ENCODE data around the gene KIT. TPM values are rescaled to one million over a fixed set of nuclear protein-coding genes. Genes with fewer than 3 reads are reported as not detected.

Gene KIT
- total RNA-seq, 2 experiments from 2014 or later, result 0.23 to 0.28 TPM

DNA sequence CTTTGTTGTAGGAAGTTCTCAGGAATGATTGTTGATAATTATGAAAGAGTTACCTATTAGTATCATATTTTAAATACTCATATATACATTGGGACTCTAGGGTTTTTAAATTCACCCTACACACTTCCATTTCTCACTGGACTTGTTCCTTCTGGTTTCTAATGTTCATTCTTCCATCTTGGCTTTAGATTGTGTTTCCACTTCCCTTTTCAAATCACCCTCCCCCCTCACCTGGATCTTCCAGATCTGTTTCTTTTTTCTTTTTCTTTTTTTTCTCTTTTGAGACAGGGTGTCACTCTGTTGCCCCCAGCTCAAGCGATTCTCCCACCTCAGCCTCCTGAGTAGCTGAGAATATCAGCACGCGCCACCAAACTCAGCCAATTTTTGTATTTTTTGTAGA lies 6.7 kb upstream of the KIT start:
- Mint-ChIP-seq H3K4me1 (no peaks in the 10 kb centered on the region), H3K27ac (no peak overlapping the region), H3K36me3 (no peaks in the 10 kb centered on the region), H3K9me3 (no peaks in the 10 kb centered on the region), H3K4me3 (no peak overlapping the region), H3K27me3 (peaks cover 14% of the 10 kb centered on the region)
- DNase-seq, result no peak

GRCh38 chr4:54654753-54655152 lies 3.0 kb upstream of the KIT start:
- peaks cover 48% of the 10 kb centered on the region for H3K27me3 Mint-ChIP-seq

GRCh38 chr4:54657185-54657550 lies 589 bp upstream of the KIT start:
- Mint-ChIP-seq H3K27me3 (peaks cover 69% of the 10 kb centered on the region), H3K4me1 (peaks cover 11% of the 10 kb centered on the region), H3K4me3 (peak overlapping the region; percentile 38), H3K9me3 (no peaks in the 10 kb centered on the region), H3K27ac (no peak overlapping the region), H3K36me3 (no peaks in the 10 kb centered on the region)
- DNase-seq, result no peak

More at GRCh38 chr4:54654753-54655152, 3.0 kb upstream of the KIT start:
- H3K36me3 Mint-ChIP-seq, result no peaks in the 10 kb centered on the region
- peaks cover 5% of the 10 kb centered on the region for H3K4me1 Mint-ChIP-seq
- DNase-seq, result no peak
- H3K4me3 Mint-ChIP-seq, result no peak overlapping the region
- H3K27ac Mint-ChIP-seq, result no peak overlapping the region
- H3K9me3 Mint-ChIP-seq, result no peaks in the 10 kb centered on the region

GRCh38 chr4:54658252-54659093 lies 716 bp downstream of the KIT start:
- peak overlapping the region; percentile 59 for H3K4me3 Mint-ChIP-seq
- peak; percentile 31 for DNase-seq
- H3K27me3 Mint-ChIP-seq, result peaks cover 72% of the 10 kb centered on the region
- no peak overlapping the region for H3K27ac Mint-ChIP-seq
- peaks cover 11% of the 10 kb centered on the region for H3K4me1 Mint-ChIP-seq
- no peaks in the 10 kb centered on the region for H3K9me3 Mint-ChIP-seq
- H3K36me3 Mint-ChIP-seq, result no peaks in the 10 kb centered on the region

GRCh38 chr4:54659313-54659712 lies 1.6 kb downstream of the KIT start:
- Mint-ChIP-seq H3K4me3 (peak overlapping the region; percentile 59), H3K4me1 (peaks cover 11% of the 10 kb centered on the region), H3K27me3 (peaks cover 78% of the 10 kb centered on the region), H3K36me3 (no peaks in the 10 kb centered on the region), H3K27ac (no peak overlapping the region), H3K9me3 (no peaks in the 10 kb centered on the region)
- no peak for DNase-seq

GRCh38 chr4:54659749-54660535 lies 2.2 kb downstream of the KIT start:
- no peak for DNase-seq
- no peaks in the 10 kb centered on the region for H3K9me3 Mint-ChIP-seq

DNA sequence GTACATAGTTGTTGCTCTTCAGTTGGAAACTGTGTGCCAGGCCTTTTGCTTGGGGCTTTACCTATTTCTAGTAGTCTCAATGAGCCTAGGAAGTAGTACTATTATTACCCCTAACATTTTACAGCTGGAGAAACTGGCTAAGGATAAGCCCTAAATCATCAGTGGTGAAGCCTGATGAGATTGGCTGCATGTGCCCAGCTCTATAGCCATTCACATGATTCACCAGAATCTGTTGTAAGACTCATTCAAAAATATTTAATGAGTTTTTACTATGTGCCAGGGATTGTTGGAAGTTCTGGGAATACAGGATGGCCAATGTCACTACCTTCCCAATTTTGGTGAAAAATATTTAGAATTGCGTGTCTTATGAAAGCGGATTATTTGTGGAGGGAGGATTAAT lies 2.8 kb downstream of the KIT start:
- Mint-ChIP-seq H3K27me3 (peaks cover 73% of the 10 kb centered on the region), H3K36me3 (no peaks in the 10 kb centered on the region), H3K4me1 (peaks cover 11% of the 10 kb centered on the region), H3K27ac (no peak overlapping the region), H3K9me3 (no peaks in the 10 kb centered on the region), H3K4me3 (no peak overlapping the region)
- no peak for DNase-seq

More at GRCh38 chr4:54659749-54660535, 2.2 kb downstream of the KIT start:
- Mint-ChIP-seq H3K27ac (no peak overlapping the region), H3K36me3 (no peaks in the 10 kb centered on the region), H3K4me3 (no peak overlapping the region), H3K27me3 (peaks cover 78% of the 10 kb centered on the region), H3K4me1 (peaks cover 11% of the 10 kb centered on the region)

DNA sequence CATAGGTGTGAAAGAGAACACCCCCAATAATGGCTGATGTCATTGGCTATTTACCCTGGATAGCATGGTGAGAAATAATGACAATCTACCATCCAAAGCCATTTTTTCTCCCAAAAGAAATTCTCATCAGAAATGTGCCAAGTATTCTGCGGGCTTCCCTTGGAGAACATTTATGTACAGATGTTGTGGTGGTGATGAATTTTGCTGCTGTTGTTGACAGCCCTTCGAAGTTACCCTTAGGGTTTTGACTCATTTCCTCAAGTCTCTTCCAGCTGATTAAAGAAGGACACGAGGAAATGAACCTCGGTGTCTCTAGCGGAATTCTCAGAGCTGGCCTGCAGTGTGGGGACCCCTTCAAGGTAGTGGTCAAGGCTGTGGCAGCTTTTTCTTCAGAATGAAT lies 3.4 kb downstream of the KIT start:
- no peak overlapping the region for H3K27ac Mint-ChIP-seq
- no peaks in the 10 kb centered on the region for H3K36me3 Mint-ChIP-seq
- no peak overlapping the region for H3K4me3 Mint-ChIP-seq
- peaks cover 11% of the 10 kb centered on the region for H3K4me1 Mint-ChIP-seq
- peaks cover 67% of the 10 kb centered on the region for H3K27me3 Mint-ChIP-seq
- H3K9me3 Mint-ChIP-seq, result no peaks in the 10 kb centered on the region
- no peak for DNase-seq

DNA sequence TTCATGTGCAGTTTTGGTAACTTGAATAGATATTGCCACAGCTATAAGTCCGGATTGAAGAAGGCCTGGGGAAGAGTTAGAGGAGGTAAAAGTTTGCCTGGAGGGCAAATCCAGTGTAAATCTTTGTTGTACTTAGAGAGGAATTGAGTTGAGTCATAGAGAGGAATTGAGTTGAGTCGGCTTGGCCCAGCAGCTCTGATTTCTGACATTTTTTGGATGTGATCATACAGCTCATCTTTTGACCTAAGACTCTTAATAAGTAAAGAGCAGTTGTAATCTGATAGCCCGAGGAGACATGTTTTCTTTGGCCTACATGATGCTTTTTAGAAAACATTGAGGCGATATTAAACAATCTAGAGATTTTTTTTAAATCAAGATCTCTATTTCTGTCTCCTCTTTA lies 3.9 kb downstream of the KIT start:
- H3K36me3 Mint-ChIP-seq, result no peaks in the 10 kb centered on the region
- DNase-seq, result no peak
- H3K27me3 Mint-ChIP-seq, result peaks cover 62% of the 10 kb centered on the region
- no peak overlapping the region for H3K27ac Mint-ChIP-seq
- H3K4me3 Mint-ChIP-seq, result no peak overlapping the region
- H3K4me1 Mint-ChIP-seq, result peaks cover 11% of the 10 kb centered on the region
- no peaks in the 10 kb centered on the region for H3K9me3 Mint-ChIP-seq

DNA sequence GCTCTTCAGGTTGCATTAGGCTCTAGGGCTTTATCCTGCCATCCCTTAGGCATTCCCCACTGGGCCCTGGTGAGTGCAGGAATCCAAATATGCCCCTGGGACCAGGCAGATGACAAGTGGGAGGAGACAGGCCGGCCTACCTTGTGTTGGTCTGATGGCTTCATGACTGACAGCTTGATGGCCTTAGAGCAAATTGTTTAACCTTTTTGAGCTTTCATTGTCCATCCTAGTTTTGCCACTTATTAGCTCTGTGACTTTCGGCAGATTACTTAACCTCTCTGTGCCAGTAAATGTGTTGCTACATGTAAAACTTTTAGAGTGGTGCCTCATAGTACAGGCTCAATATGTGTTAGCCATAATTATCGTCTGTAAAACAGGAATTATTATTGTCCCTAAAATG lies 4.4 kb downstream of the KIT start:
- H3K4me1 Mint-ChIP-seq, result peaks cover 11% of the 10 kb centered on the region
- no peak overlapping the region for H3K27ac Mint-ChIP-seq
- peaks cover 57% of the 10 kb centered on the region for H3K27me3 Mint-ChIP-seq
- no peaks in the 10 kb centered on the region for H3K9me3 Mint-ChIP-seq
- H3K4me3 Mint-ChIP-seq, result no peak overlapping the region
- DNase-seq, result no peak
- H3K36me3 Mint-ChIP-seq, result no peaks in the 10 kb centered on the region

DNA sequence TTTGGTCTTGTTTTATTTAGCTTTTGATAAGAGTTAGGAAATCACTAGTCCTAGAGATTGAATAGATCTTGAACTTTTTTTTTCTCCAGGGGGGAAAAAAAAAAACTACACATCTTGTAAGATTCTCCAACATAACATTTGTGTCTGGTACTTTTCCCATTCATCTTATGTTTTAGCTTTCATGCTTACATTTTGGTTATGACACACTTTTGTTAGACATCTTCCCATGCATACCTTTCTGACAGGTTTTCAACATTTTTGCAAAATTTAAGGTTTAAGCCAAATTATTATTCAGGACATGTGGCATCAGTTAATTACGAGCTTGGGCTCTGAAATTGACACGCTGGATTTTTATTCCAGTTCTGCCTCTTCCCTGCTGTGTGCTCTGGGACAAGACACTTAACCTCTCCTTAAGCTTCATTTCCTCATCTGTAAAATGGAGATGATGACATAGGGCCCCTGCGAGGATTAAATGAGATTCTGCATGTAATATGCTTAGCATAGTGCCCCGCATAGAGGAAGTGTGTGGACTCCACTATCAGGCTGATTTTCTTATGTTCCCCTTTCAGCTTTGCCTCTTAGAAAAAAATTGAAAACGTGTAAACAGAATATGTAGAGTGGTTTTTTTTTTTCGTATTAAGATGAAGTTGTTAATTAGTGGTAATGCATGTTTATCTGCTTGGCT lies 5.3 kb downstream of the KIT start:
- H3K9me3 Mint-ChIP-seq, result no peaks in the 10 kb centered on the region
- DNase-seq, result no peak
- H3K27me3 Mint-ChIP-seq, result peaks cover 54% of the 10 kb centered on the region
- no peak overlapping the region for H3K4me3 Mint-ChIP-seq
- H3K27ac Mint-ChIP-seq, result no peak overlapping the region
- no peaks in the 10 kb centered on the region for H3K36me3 Mint-ChIP-seq
- peaks cover 11% of the 10 kb centered on the region for H3K4me1 Mint-ChIP-seq

GRCh38 chr4:54664400-54664799 lies 6.6 kb downstream of the KIT start:
- H3K9me3 Mint-ChIP-seq, result no peaks in the 10 kb centered on the region
- H3K36me3 Mint-ChIP-seq, result no peaks in the 10 kb centered on the region
- H3K27ac Mint-ChIP-seq, result no peak overlapping the region
- H3K4me3 Mint-ChIP-seq, result no peak overlapping the region
- DNase-seq, result no peak
- peaks cover 50% of the 10 kb centered on the region for H3K27me3 Mint-ChIP-seq
- peaks cover 8% of the 10 kb centered on the region for H3K4me1 Mint-ChIP-seq

- Mint-ChIP-seq H3K9me3 (no peaks in the 10 kb centered on the region), H3K4me3 (no peak overlapping the region), H3K27me3 (peaks cover 25% of the 10 kb centered on the region), H3K4me1 (no peaks in the 10 kb centered on the region), H3K27ac (no peak overlapping the region), H3K36me3 (no peaks in the 10 kb centered on the region)
- DNase-seq, result no peak
Observed at GRCh38 chr4:54668014-54668611, 10.4 kb downstream of the KIT start.

DNA sequence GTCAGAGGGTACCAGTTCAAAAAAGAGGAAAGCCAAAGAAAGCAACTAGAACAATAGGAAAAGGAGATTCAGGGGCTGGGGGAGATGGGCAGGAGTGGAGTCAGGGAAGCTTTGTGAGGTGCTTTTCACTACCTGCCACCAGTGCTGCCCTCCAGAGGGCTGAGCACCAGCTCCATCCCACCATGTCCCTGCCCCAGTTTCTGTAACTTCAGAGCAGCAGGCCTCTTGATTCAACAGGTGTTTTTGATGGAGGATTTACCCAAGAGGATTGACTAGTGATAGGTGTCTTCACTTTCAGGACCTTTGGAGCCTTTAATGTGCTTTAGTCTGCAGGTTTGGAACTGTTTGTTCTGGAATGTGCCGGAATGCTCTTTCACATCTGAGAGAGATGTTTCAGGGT lies 12.1 kb downstream of the KIT start:
- Mint-ChIP-seq H3K27me3 (peaks cover 16% of the 10 kb centered on the region), H3K4me3 (no peak overlapping the region), H3K4me1 (no peaks in the 10 kb centered on the region), H3K36me3 (no peaks in the 10 kb centered on the region), H3K9me3 (no peaks in the 10 kb centered on the region), H3K27ac (no peak overlapping the region)
- no peak for DNase-seq
